NCI-H1436 treated with DMSO at 0.1 percent for 48 hours (cell line): ENCODE data around the gene TUBA4A.

ENCODE experiments used
- DNase-seq: peaks from one replicate; lab custom pipeline; 2025; lab: John Stamatoyannopoulos, UW

TUBA4A gene

DNA sequence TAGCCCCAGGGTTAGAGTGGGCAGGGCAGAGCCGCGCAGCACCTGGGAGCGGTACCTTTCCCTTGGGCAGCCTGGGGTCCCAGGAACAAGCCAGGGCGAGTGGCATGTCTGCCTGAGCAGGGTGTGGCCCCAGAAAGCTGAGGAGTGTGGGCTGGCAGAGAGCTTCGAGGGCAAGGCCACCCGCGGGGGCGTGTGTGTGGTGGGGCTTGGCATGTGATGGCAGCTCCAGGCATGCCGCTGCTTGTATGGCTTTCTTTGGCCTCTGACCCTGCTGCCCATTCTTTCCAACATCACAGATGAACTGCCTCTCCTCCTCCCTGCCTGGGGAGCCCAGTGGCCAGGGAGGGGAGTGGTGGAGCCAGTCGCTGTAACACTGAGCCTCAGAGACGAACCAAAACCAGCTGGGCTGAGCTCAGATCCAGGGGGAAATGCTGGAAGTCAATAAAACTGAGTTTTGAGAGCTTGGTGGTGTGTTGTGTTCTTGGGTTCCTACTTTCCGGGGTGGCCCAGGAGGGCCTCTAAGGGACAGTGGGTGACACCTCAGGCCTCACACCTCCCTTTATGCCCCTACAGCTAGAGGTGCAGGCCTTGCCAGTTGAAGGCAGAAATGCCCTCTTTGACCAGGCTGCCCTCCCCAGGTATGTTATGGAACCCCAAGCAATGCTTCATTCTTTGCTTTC is 32.9 kb upstream of the TUBA4A start:
- DNase-seq = no peak

DNA sequence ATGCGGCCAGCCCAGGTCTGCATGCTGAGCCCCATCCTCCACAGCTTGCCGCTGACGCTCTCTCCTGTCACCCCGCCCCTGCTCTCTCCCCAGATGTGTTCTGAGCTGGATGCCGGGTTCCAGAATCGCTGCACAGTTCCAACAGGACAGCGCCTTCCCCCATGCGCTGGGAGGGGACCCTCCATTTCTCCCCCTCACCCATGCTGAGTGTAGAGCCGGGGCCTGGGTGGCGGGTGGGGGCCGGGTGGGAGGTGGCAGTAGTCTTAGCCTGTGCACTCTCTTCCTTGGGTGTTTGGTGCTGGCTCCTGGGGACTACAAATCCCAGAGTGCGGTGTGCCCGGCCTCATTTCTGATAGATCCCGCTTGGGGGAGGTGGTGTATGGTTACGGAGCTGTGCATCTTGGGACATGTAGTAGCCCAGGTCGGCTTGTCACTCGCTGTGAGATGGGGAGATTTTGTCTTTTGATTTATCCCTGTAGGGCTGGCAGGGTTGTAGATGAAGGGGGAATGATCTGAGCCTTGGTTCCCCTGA is 32.2 kb upstream of the TUBA4A start:
- no peak for DNase-seq

DNA sequence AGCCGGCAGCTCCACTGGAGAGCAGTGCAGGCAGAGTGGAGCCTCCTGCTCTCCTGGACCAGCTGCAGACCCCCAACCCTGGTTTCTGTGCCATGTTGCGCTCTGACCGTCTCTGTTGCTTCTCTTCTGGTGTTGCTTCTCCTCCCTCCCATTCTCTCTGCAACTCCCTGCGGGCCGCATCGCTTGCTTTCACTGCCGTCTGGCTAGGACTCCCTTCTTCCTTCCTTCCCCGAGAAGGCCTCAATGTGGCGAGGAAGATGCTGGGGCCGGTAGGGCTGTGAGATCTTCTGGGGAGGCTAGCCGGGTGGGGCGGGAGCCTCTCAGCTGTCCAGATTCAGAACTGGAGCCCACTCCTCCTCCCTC is 31.6 kb upstream of the TUBA4A start:
- no peak for DNase-seq

DNA sequence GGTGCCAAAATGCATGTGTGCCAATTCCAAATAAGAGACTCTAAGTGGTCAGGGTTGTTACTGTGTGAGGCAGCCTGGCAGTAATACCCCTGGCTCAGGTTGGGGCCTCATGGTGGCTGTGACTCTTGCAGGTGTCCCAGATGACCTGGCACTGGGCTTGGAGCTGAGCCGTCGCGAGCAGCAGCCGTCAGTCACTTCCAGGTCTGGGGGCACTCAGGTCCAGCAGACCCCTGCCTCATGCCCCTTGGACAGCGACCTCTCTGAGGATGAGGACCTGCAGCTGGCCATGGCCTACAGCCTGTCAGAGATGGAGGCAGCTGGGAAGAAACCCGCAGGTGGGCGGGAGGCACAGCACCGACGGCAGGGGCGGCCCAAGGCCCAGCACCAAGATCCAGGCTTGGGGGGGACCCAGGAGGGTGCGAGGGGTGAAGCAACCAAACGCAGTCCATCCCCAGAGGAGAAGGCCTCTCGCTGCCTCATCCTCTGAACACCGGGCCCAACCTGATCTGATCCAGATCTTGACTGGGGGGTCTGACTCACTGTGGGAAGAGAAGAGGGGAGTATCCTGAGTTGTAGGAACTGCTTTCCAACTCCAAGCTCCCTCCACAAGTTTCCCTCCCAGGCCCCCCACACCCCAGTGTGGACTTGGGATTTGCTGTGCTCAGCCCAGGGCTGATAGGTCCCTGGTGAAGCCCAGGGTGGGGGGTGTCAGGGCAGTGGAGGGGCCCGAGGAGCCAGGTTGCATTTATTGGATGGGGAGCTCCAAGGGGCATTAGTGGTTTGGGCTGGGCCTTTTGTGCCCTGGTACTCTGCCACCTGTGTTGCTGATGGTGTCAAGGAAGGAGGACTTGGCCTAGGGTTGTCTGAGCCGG is 31.0 kb upstream of the TUBA4A start:
- DNase-seq = no peak

DNA sequence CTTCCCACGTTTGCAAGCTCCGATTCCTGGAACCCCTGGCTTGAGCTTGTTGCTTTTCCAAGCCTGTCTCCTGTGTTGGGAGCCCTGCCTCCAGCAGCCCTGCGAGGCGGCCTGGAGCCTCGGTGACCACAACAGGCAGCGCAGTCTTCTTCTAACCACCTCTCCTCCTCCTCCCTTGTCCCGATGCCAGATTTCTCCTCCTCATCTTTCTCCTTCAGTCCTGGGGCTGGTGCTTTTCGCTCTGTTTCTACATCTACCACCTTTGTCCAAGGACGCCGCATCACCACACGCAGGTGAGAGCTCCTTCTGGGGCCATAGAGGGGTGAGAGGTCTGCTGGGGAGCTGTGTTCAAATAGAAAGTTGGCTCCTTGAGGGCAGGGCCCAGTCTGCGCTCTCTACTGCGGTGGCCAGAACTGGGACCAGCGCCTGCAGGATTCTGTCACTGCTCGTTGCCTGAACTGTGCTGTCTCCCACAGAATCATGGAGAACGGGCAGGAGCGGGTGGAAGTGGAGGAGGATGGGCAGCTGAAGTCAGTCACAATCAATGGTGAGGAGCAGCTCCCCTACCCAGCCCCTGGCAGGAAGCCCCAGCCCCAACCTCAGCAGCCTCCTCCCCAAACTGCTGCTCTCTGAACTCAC is 29.3 kb upstream of the TUBA4A start:
- DNase-seq = no peak

DNA sequence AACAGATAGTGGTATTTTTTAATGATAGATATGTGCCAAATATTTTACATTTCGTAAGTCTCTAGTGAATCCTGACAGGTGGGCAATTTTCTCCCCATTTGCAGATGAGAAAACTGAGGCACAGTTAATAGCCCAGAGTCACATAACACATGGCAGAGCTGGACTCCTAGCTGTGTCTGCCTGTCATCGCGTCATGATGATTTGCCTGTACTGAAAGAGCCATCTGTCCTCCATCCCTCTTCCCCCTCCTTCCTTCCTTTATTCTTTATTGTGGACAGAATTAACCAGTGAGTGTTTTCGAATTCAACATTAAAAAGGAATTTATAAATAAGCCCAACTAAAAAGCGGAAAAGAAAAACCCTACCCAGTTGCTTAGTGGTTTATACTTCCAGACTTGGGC is 28.7 kb upstream of the TUBA4A start:
- no peak for DNase-seq

DNA sequence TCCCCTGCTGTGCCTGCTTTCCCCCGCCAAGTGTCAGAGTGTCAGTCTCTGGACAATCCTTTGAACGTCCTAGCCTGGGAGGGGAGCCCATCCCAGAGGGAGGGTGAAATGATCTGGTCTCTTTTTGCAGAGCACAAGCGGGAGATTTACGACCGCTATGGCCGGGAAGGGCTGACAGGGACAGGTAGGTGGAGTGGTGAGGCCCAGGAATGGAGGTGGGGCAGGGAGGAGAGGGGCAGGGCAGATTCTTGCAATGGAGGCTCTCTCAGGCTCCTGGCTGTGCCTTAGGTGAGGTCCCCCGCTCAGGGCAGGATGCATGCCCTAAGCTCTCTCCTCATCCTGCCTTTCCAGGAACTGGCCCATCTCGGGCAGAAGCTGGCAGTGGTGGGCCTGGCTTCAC is 27.9 kb upstream of the TUBA4A start:
- no peak for DNase-seq

DNA sequence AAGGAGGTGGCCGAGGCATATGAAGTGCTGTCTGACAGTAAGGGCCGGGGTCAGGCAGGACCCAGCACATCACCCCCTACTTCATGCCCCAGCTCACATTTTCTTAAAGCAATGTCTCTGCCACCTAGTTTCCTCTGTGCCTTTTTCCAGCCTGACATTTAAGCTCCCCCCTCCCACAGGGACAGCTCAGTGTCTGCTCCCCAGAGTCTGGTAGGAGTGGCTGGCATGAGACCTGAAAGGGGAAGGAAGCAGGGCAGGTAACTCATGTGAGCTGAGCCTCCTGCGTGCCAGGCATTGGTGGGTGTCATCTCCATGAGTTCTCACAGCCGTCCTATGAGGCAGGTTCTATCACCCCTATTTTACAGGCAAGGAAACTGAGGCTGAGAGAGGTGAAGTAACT is 26.9 kb upstream of the TUBA4A start:
- no peak for DNase-seq

DNA sequence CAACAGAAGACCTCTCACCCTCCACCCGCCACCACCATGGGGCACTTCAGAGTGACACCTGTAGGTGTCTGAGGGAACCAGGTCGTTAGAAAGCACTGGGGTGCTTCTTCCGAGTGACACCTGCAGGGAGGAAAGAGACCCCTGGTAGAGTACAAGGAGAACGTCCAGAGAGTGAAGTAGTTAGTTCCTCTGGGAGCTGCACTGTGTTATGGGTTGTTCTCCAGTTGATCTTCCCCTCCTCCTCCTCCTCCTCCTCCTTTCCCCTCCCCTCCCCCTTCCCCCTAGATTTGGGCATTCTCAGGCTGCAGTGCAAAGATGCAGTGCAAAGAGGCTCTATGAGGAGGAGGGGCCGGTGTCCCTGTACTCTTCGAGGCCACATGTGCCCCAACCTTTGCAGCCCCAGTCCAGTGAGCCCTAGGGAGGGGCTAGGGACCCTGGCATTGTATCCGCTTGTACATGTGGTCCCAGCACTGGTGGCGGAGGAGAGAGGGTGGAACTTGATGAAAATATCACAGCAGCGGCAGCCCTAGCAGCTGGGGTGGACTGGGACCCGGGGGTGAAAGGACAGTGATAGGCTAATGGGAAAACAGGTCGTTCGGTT is 26.3 kb upstream of the TUBA4A start:
- DNase-seq = no peak

DNA sequence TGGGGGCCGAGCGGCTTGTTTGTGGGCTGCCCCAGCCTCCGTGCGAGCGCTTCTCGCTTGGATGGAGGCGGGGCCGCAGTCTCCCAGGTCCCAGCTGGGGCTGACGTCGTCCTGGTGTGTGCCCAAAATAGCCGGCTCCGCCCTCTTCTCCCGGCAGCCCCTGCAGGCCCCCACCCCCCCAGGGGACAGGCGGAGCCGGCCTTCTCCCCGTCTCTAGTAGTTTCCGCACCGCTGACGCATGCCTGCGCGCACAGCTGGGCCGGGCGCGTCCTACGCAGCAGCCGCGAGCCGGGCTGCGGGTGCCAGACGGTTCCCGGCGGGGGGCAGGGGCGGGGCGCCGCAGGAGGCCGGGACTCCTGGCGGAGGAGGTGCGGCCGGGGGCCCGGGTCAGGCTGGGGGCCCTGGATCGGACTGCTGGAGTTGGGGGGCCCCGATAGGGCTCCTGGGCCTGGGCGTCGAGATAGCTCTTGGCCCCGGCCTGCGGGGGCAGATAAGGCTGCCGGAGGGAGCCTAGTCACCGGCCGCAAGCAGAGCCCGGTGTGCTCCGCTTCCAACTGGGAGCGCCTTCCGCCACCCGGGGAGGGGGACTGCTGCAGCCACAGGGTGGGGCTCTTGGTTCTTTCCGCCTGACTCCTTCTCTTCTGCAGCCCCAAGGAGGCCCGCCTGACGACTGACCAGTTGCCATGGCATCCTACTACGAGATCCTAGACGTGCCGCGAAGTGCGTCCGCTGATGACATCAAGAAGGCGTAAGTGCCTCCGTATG is 25.6 kb upstream of the TUBA4A start, which contains the start of gene DNAJB2:
TSS of gene DNAJB2 (plus strand) at position 216 of the 765 bp plus-strand sequence. CDS start at position 684, 468 bp downstream.
- peak; percentile 86 for DNase-seq

DNA sequence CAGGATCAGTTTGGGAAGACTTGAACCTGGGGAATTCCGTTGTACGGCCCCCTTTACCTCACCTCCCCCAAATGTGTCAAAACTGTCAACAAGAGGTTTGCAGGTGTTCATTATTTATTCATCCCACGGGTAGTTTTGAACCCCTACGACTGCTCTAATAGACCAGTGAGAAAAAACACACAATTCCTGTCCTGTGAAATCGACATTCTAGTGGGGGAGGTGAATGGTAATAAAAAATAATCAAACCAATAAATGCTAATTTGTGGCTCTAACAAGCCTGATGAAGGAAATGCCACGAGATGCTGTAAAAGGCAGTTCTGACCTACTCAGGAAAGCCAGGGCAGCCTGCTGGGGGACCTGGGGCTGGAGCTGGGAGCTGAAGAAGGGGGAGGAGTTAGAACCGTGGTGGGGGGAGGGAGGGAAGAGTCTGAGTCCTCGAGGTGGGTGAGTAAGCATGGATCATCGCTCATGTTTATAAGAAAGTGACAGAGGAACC is 25.0 kb upstream of the TUBA4A start:
- DNase-seq = no peak

DNA sequence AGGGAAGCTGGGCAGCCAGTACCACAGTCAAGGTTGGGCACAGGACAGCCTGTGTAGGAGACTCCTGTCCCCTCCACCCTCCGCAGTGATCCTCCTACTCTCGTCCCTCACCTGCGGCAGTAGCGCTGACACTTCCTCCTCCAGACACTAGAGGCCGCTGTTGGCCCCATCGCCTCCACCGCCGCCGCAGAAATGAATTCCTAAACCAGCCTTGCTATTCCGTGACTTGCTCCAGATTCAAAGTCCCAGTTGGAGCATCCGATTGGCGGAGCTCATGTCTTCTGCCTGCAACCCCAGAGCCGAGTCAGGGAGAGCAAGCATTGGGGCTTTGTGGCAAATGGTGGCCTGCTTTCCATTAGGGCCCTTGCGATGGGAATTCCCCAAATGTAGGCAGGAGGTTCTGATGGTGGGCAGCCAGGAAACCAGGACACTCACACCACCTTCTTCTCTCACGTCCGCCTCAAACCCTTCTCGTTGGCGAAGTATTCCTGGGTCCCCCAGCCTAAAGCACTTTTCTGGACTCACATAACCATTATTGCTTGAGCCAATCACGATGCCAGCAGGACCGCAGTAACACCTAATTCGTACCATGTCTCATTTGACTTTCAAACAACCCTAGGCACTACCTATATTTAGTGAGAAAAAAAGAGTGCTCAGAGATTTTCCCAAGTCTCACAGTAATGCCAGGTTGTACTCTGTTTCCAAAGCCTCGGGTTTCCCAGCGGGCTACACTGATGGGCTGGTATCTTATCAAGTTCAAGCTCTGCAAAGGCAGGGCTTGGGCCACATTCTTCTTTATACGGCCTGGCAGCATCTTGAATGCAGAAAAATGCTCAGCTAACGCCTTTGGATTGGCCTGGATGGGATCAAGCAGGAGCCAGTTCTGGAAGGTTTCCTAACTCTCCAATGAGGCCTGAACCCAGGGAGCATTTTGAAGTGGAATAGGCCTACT is 24.3 kb upstream of the TUBA4A start:
- DNase-seq = peak; percentile 45

DNA sequence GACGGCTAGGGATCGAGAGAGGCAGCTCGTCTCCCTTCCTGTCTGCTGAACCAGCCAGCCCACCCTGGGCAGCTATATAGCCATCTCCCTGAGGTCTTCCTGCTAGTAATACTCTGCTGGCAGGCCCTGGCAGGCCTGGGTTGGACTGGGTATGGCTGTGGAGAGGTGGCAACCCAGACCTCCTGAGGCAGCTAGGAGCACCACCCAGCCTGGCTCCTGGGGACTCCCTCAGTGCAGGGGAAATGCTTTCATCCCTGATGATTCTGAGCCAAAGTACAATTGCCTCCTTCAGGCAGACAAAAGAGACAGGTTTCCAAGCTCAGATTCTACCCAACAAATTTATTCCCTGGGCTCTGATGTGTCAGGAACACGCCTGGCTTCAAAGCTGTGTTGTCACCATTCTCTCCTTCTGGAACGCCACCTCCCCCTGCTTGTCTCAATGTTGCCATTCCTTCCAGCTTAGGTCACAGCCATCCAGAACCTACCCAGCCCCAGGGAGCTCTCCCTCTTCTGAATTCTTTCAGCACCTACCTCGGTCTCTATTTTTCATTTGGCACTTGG is 20.7 kb upstream of the TUBA4A start:
- no peak for DNase-seq

DNA sequence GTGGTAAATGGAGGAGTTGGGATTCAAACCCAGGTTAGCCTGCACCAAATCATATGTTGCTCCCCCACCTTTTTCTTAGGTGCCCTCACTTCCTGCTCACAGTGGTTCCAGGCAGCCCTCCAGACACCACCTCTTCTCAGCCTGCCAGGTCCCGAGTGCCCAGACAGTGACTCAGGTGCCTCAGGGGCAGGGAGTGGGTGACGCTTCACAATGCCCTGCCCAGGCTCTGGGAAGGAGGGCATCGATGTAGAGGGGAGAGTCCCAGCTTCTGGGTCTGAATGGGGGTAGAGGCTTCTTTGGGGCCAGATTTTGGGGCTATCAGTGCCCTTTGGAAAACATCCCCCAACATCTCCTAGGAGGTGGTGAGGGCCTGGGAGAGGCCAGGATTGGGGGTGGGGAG is 20.2 kb upstream of the TUBA4A start:
- DNase-seq = no peak

DNA sequence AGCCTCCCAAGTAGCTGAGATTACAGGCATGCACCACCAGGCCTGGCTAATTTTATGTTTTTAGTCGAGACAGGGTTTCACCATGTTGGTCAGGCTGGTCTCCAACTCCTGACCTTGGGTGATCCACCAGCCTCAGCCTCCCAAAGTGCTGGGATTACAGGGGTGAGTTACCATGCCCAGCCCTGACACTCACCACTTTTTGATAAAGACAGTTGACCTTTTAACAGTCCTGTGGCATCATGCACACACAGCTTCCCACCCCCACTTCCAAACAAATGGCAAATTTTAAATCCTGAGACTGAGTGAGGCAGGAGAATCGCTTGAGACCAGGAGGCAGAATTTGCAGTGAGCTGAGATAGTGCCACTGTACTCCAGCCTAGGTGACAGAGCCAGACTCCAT is 19.3 kb upstream of the TUBA4A start:
- DNase-seq = no peak

DNA sequence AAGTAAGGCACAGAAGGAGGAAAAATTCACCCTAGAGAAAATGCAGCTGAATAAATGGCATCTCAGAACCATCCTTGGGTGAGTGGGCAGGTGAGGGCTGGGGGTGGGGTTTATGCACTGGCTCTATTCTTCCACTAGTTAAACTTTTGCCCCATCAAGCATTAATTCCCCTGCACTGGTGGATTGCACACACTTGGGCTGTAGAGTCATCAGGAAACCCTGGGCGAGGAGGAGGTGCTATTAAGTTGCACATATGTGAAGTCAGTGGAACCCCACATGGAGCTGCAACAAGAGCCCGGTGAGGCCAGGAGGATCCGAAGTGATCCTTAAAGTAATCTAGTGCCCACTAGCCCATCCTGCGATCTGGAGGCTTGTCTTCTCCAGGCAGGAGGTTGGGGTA is 18.6 kb upstream of the TUBA4A start:
- DNase-seq = no peak

DNA sequence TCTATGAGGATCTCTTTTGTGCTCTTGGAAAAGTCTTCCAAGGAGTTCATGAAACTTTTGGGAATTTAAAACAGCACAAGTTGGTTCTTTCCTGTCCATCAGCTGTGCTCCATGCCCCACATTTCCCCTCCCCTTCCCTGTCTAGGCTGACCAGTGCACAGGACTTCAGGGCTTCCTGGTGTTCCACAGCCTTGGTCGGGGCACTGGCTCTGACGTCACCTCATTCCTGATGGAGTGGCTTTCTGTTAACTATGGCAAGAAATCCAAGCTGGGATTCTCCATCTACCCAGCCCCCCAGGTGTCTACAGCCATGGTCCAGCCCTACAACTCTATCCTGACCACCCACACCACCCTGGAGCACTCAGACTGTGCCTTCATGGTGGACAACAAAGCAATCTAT is 17.3 kb upstream of the TUBA4A start:
- no peak for DNase-seq

DNA sequence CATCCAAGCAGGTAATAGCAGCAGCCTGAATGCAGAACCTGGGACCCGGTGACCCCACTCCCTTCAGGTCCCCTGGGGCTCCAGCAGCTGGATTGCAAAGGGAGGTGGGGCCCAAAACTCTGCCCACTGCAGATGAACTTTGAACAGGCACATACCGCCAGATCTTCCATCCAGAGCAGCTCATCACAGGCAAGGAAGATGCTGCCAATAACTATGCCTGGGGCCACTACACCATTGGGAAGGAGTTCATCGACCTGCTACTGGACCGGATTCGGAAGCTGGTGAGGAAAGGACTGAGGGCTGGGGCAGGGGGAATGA is 16.3 kb upstream of the TUBA4A start:
- no peak for DNase-seq

DNA sequence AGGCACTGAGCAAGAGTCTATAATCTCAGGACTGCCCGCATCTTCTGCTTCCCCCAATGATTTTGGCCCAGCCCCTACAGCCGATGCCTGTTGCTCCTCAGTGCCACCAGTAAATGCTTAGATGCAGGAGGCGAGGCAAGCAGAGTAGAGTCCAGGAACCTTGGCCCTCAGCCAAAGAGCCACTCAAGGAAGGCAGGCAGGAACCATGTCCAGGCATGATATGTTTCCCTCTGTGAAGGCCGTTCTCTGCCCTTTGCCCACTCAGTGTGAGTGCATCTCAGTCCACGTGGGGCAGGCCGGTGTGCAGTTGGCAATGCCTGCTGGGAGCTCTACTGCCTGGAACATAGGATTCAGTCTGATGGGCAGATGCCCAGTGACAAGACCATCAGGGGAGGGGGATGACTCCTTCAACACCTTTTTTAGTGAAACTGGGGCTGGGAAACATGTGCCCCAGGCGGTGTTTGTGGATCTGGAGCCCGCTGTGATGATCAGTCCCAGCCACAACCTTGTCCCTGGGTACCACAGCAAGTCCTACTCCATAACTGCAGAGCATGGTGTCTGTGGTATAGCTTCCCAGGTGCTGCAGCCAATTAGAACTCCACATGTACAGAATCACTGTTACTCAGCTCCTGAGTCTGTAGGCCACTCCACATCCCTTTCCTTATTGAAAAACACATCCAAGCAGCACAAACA is 15.8 kb upstream of the TUBA4A start:
- no peak for DNase-seq

DNA sequence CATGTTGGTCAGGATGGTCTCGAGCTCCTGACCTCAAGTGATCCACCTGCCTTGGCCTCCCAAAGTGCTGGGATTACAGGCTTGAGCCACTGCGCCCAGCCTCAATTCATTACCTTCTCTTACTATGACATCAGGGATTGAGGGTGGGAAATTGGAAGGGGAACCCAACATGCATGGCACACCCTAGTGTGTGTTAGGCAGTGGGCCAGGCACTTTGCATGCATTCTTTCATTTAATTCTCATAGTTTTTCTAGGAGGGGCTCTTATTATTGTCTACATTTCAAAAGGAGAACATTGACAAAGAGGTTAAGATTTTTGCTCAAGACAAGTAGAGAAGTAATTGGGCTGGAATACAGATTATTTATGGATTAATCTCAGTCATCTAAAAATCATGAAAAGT is 14.6 kb upstream of the TUBA4A start:
- no peak for DNase-seq
